Measurements from ENCODE around the gene COX15. TPM values are rescaled to one million over a fixed set of nuclear protein-coding genes. Genes with fewer than 3 reads are reported as not detected.
A peak's percentile ranks its signal among the peaks of the same experiment; 100 is the strongest.

Gene COX15
- total RNA-seq, 4 donors from 2014 or later: 26.6 to 33.8 (median 32.9) TPM

DNA sequence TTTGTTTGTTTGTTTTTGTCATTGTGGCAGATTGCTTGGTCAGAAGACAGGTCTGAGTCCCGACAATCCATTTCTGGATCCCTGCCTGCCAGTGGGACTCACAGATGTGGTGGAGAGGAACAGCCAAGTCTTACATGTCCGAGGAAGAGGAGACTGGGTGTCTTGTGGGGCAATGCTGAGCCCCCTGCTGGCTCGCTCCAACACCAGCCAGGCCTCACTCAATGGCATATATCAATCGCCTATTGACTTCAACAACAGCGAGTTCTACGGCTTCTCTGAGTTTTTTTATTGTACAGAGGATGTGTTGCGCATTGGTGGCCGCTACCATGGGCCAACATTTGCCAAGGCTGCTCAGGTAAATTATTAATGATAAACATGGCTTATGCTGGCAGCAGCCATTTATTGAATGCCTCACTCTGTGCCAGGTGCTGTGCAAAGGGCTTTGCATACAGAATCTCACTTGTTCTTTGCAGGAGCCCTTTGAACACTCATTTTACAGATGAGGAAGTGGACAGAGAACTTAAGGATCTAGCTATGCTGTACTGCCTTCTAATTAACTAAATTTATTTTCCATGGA is 33.3 kb downstream of the COX15 start:
- H3K4me1 ChIP-seq: no peaks in the 10 kb centered on the region
- DNase-seq: peak in 2 of 3 donors; percentile 53 to 56
- H3K36me3 ChIP-seq: peaks cover 0 to 67% (median 0%) of the 10 kb centered on the region in 3 donors
- H3K9me3 ChIP-seq: no peaks in the 10 kb centered on the region
- TF ChIP-seq, protein P1, sequence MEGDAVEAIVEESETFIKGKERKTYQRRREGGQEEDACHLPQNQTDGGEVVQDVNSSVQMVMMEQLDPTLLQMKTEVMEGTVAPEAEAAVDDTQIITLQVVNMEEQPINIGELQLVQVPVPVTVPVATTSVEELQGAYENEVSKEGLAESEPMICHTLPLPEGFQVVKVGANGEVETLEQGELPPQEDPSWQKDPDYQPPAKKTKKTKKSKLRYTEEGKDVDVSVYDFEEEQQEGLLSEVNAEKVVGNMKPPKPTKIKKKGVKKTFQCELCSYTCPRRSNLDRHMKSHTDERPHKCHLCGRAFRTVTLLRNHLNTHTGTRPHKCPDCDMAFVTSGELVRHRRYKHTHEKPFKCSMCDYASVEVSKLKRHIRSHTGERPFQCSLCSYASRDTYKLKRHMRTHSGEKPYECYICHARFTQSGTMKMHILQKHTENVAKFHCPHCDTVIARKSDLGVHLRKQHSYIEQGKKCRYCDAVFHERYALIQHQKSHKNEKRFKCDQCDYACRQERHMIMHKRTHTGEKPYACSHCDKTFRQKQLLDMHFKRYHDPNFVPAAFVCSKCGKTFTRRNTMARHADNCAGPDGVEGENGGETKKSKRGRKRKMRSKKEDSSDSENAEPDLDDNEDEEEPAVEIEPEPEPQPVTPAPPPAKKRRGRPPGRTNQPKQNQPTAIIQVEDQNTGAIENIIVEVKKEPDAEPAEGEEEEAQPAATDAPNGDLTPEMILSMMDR (IDR thresholded peaks at IDR 0.05): peak in 3 of 6 experiments; percentile 24 to 32 (median 31)
- no peak for TF ChIP-seq POLR2A (IDR thresholded peaks at IDR 0.05)
- H3K27ac ChIP-seq: no peak overlapping the region
- H3K4me3 ChIP-seq: no peak overlapping the region
- no peaks in the 10 kb centered on the region for H3K27me3 ChIP-seq

DNA sequence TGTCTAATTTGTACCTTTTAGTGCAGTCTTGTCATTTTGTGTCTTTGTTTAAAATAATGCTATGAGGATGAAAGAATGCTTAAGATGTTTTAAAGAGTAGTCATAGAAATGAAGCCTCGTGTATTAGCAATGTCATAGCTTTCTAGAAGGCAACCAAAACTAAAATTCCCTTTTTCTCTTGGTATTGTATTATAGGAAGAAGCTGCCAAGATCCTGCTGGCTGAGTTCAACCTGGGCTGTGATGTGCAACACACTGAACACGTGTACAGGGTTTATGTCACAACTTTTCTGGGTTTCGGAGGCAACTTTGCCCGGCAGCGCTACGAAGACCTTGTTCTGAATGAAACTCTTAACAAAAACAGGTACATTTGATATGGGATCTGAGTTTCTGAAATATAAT is 36.2 kb downstream of the COX15 start:
- Histone ChIP-seq H3K9me3 (no peaks in the 10 kb centered on the region), H3K36me3 (peaks cover 0 to 66% (median 0%) of the 10 kb centered on the region in 3 donors), H3K27ac (no peak overlapping the region), H3K4me1 (no peaks in the 10 kb centered on the region), H3K4me3 (no peak overlapping the region), H3K27me3 (no peaks in the 10 kb centered on the region)
- TF ChIP-seq, protein P1 (IDR thresholded peaks at IDR 0.05): no peak
- TF ChIP-seq POLR2A (IDR thresholded peaks at IDR 0.05): no peak
- no peak for DNase-seq

DNA sequence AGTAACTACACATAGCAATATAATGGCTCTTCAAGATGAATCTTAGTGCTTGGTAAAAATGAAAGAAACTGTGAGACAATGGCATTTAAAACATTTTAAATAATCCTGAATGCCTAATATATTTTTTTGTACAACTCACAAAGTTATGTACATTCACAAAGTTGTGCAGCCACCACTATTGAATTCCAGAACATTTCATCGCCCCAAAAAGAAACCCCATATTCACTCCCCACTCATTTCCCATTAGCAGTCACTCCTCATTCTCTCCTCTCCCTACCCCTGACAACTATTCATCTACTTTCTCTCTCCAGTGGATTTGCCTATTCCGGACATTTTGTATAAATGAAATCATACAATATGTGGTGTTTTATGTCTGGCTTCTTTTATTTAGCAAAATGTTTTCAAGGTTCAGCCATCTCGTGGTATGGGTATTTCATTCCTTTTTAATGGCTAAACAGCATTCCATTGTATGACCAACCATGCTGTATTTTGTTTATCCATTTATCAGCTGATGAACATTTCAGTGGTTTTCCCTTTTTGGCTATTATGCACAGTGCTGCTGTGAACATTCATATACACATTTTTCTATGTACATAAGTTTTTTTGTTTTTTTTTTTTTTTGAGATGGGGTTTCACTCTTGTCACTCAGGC is 37.9 kb downstream of the COX15 start:
- no peak for TF ChIP-seq POLR2A (IDR thresholded peaks at IDR 0.05)
- TF ChIP-seq, protein P1 (IDR thresholded peaks at IDR 0.05): no peak
- Histone ChIP-seq H3K9me3 (no peaks in the 10 kb centered on the region), H3K4me3 (no peak overlapping the region), H3K27me3 (no peaks in the 10 kb centered on the region), H3K36me3 (peaks cover 0 to 60% (median 0%) of the 10 kb centered on the region in 3 donors), H3K27ac (no peak overlapping the region), H3K4me1 (no peaks in the 10 kb centered on the region)
- no peak for DNase-seq

DNA sequence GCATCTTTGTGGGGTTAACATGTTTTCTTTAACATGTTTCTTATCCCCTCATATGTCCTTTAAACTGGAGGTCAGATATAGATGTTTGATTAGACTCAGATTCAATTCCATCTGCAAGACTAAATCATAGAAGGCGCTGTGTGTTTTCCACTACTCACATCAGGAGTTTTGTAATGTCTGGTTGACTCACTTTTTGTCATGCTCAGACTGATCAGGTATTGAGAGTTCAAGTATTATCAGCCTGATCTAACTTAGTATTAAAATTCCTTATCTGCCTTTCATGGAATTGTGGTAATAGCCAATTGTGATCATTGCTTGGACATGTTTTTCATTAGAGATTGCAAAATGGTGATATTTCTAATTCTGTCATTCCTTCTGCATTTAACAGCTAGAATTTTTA is 42.5 kb downstream of the COX15 start:
- no peak for DNase-seq
- H3K27me3 ChIP-seq: no peaks in the 10 kb centered on the region
- H3K9me3 ChIP-seq: no peaks in the 10 kb centered on the region
- no peak overlapping the region for H3K27ac ChIP-seq
- H3K4me3 ChIP-seq: no peak overlapping the region
- H3K36me3 ChIP-seq: peaks cover 0 to 39% (median 0%) of the 10 kb centered on the region in 3 donors
- no peaks in the 10 kb centered on the region for H3K4me1 ChIP-seq
- TF ChIP-seq POLR2A (IDR thresholded peaks at IDR 0.05): no peak
- TF ChIP-seq, protein P1 (IDR thresholded peaks at IDR 0.05): no peak

DNA sequence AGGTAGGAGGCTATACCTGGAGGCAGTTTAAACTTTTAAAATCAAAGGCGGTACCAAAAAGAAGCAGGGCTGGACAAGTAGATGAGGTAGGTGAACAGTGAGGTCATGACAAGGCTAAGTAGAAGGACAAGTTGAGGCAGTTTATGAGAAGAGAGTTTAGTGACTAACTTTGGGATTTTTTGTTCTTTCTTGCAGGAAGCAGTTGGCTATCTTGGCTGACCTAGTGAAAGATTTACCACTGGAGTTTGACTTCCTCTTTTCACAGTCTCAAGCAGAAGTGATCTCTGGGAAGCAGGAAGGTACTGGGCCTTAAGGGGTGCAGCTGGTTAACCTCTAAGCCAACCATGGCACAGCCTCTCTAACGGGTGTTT is 46.3 kb downstream of the COX15 start:
- no peaks in the 10 kb centered on the region for H3K27me3 ChIP-seq
- H3K36me3 ChIP-seq: peaks cover 0 to 21% (median 0%) of the 10 kb centered on the region in 3 donors
- H3K4me1 ChIP-seq: no peaks in the 10 kb centered on the region
- DNase-seq: no peak
- no peaks in the 10 kb centered on the region for H3K9me3 ChIP-seq
- TF ChIP-seq, protein P1 (IDR thresholded peaks at IDR 0.05): no peak
- H3K4me3 ChIP-seq: no peak overlapping the region
- no peak overlapping the region for H3K27ac ChIP-seq
